HCT116 (cell line): ENCODE measurements around the gene ADAM10. TPM values are rescaled to one million over a fixed set of nuclear protein-coding genes. Genes with fewer than 3 reads are reported as not detected.

Experiments
- ATAC-seq: fragments of 200-7000 bp; cut with Tn5 transposase; 2 replicates; pipeline ENCODE4 v1.9.1; 2020; ENCODE audit warnings: mild to moderate bottlenecking, moderate library complexity
- BruUV-seq: library from RNA; stranded (reverse); fragments of 400-500 nt; replicated peaks from 2 replicates; lab custom pipeline; 2021; lab: Mats Ljungman, UMichigan
- CTCF ChIA-PET: fragments of 300-600 bp; sonication (Branson Sonifier 250); formaldehyde crosslinking; loops from one replicate; lab custom pipeline; 2021; ENCODE audit warnings: antibody characterized with exemption; lab: Charles Lee
- POLR2A ChIA-PET: fragments of 300-600, 350-600 bp; sonication (Branson Sonifier 250); formaldehyde crosslinking; loops from one replicate; lab custom pipeline; 2021; ENCODE audit warnings: antibody characterized with exemption; lab: Charles Lee
- RAD21 ChIA-PET, 2 experiments: fragments of 300-600 bp; sonication (Branson Sonifier 250); formaldehyde crosslinking; loops; one replicate each; lab custom pipeline; 2023; ENCODE audit warnings: low total read pairs in 2 of 2; ENCODE audit not compliant: uncharacterized antibody in 2 of 2, unreplicated experiment in 2 of 2, low non-redundant PET in 1 of 2; lab: Charles Lee
- DNase-seq: peaks from one replicate; pipeline ENCODE4 v3.0.0-alpha.2; 2010; ENCODE audit warnings: low read depth, low spot score
- H2AFZ ChIP-seq: fragments of 200-600 bp; shearing (Covaris generic), sonication (generic); 2 replicates; pipeline ENCODE4 v1.6.1; 2017; ENCODE audit warnings: low read depth, mixed run types, mixed read lengths, antibody characterized with exemption, low read length; ENCODE audit not compliant: poor library complexity, severe bottlenecking
- H3K27ac ChIP-seq: 2 replicates; pipeline ENCODE4 v1.5.1; 2012; ENCODE audit warnings: low read depth, low read length
- H3K27me3 ChIP-seq: fragments of 200-600 bp; sonication (generic); 2 replicates; pipeline ENCODE4 v1.6.1; 2016; ENCODE audit warnings: mixed run types, low read length, mixed read lengths; ENCODE audit not compliant: insufficient read depth
- H3K36me3 ChIP-seq, 2 experiments: fragments of 200-500 bp in 1 of 2; fragments of 200-600 bp in 1 of 2; sonication (Bioruptor generic) in 1 of 2; sonication (generic) in 1 of 2; 2 replicates each; pipeline versions ENCODE4 v1.5.1 to v1.6.1; 2014 to 2016; ENCODE audit warnings: low read length in 2 of 2, inconsistent platforms in 1 of 2, mixed read lengths in 1 of 2, mixed run types in 1 of 2; ENCODE audit not compliant: insufficient read depth in 2 of 2, control insufficient read depth in 1 of 2
- H3K4me1 ChIP-seq, 2 experiments: fragments of 200-600 bp in 1 of 2; sonication (generic) in 1 of 2; 2 replicates each; pipeline versions ENCODE4 v1.5.1 to v1.6.1; 2012 to 2017; ENCODE audit warnings: low read length in 2 of 2, inconsistent platforms in 1 of 2, mild to moderate bottlenecking in 1 of 2, mixed read lengths in 1 of 2, mixed run types in 1 of 2, moderate library complexity in 1 of 2; ENCODE audit not compliant: insufficient read depth in 2 of 2, control insufficient read depth in 1 of 2
- H3K4me2 ChIP-seq: fragments of 200-600 bp; sonication (generic); 2 replicates; pipeline ENCODE4 v1.6.1; 2017; ENCODE audit warnings: mixed run types, low read length, mixed read lengths
- H3K4me3 ChIP-seq, 2 experiments: fragments of 200-600 bp in 1 of 2; sonication (generic) in 1 of 2; replicated peaks in 1 of 2; 2 replicates each; pipeline ENCODE4 v1.5.1; 2011 to 2016; ENCODE audit warnings: low read length in 2 of 2, control low read depth in 1 of 2, low read depth in 1 of 2, mild to moderate bottlenecking in 1 of 2, mixed read lengths in 1 of 2, mixed run types in 1 of 2
- H3K79me2 ChIP-seq: fragments of 200-600 bp; sonication (generic); 2 replicates; pipeline ENCODE4 v1.6.1; 2017; ENCODE audit warnings: mild to moderate bottlenecking, mixed run types, low read length, moderate library complexity, mixed read lengths; ENCODE audit not compliant: insufficient read depth
- H3K9ac ChIP-seq: fragments of 200-600 bp; sonication (generic); 2 replicates; pipeline ENCODE4 v1.6.1; 2016; ENCODE audit warnings: low read length, mixed read lengths
- H3K9me2 ChIP-seq: fragments of 200-600 bp; sonication (generic), shearing (Covaris generic); 2 replicates; pipeline ENCODE4 v1.6.1; 2017; ENCODE audit warnings: mixed run types, mild to moderate bottlenecking, moderate library complexity; ENCODE audit not compliant: insufficient read depth
- H3K9me3 ChIP-seq, 2 experiments: fragments of 200-500 bp in 1 of 2; fragments of 200-600 bp in 1 of 2; sonication (Bioruptor generic) in 1 of 2; sonication (generic) in 1 of 2; 2 replicates each; pipeline ENCODE4 v1.6.1; 2014 to 2017; ENCODE audit warnings: low read length in 2 of 2, mixed read lengths in 2 of 2, inconsistent platforms in 1 of 2, low read depth in 1 of 2, mild to moderate bottlenecking in 1 of 2, mixed run types in 1 of 2, moderate library complexity in 1 of 2; ENCODE audit not compliant: control insufficient read depth in 1 of 2, insufficient read depth in 1 of 2
- H4K20me1 ChIP-seq: fragments of 200-600 bp; sonication (generic), shearing (Covaris generic); 2 replicates; pipeline ENCODE4 v1.6.1; 2017; ENCODE audit warnings: mixed run types, mild to moderate bottlenecking, moderate library complexity; ENCODE audit not compliant: insufficient read depth
- CBX3 ChIP-seq: IDR thresholded peaks from 2 replicates; pipeline ENCODE4 v1.6.1; 2012; ENCODE audit warnings: low read depth
- CEBPB ChIP-seq: IDR thresholded peaks from 2 replicates; pipeline ENCODE4 v1.6.1; 2012; ENCODE audit warnings: low read depth
- CTCF ChIP-seq, 3 experiments: fragments of 200-600 bp in 1 of 3; sonication (generic) in 1 of 3; IDR thresholded peaks in 2 of 3; conservative IDR thresholded peaks in 1 of 3; 2 replicates each; pipeline ENCODE4 v1.5.1; 2012 to 2017; ENCODE audit warnings: low read depth in 2 of 3, low read length in 2 of 3, antibody characterized with exemption in 1 of 3, borderline replicate concordance in 1 of 3, control low read depth in 1 of 3, mild to moderate bottlenecking in 1 of 3, mixed read lengths in 1 of 3, mixed run types in 1 of 3, moderate library complexity in 1 of 3; ENCODE audit not compliant: insufficient read depth in 1 of 3
- EGR1 ChIP-seq: IDR thresholded peaks from 2 replicates; pipeline ENCODE4 v1.6.1; 2012; ENCODE audit warnings: low read depth
- EZH2 ChIP-seq: fragments of 200-600 bp; sonication (generic); IDR thresholded peaks from 2 replicates; pipeline ENCODE4 v1.6.1; 2017; ENCODE audit warnings: antibody characterized with exemption, mixed run types
- EZH2phosphoT487 ChIP-seq: fragments of 200-600 bp; IDR thresholded peaks from 2 replicates; pipeline ENCODE4 v1.6.1; 2018; ENCODE audit warnings: antibody characterized with exemption, borderline replicate concordance
- FOSL1 ChIP-seq: IDR thresholded peaks from 2 replicates; pipeline ENCODE4 v1.6.1; 2012; ENCODE audit warnings: low read depth
- JUND ChIP-seq: IDR thresholded peaks from 2 replicates; pipeline ENCODE4 v1.6.1; 2012
- MAX ChIP-seq: IDR thresholded peaks from 2 replicates; pipeline ENCODE4 v1.6.1; 2012
- POLR2AphosphoS5 ChIP-seq: IDR thresholded peaks from 2 replicates; pipeline ENCODE4 v1.6.1; 2011; ENCODE audit warnings: mild to moderate bottlenecking, low read depth, low read length, moderate library complexity
- RAD21 ChIP-seq: IDR thresholded peaks from 2 replicates; pipeline ENCODE4 v1.6.1; 2012; ENCODE audit warnings: low read depth, mild to moderate bottlenecking
- SIN3A ChIP-seq: IDR thresholded peaks from 2 replicates; pipeline ENCODE4 v1.6.1; 2012; ENCODE audit warnings: low read depth
- YY1 ChIP-seq: IDR thresholded peaks from 2 replicates; pipeline ENCODE4 v1.6.1; 2011; ENCODE audit warnings: low read length, low read depth, moderate library complexity, mild to moderate bottlenecking; ENCODE audit not compliant: insufficient replicate concordance; ENCODE audit errors: extremely low read depth
- ZFX ChIP-seq: fragments of 450-650 bp; IDR thresholded peaks from 2 replicates; pipeline ENCODE4 v1.6.1; 2017
- ZNF274 ChIP-seq: fragments of 200-500 bp; sonication (Bioruptor generic); IDR thresholded peaks from 2 replicates; pipeline ENCODE4 v1.6.1; 2014; ENCODE audit warnings: mild to moderate bottlenecking, low read depth, low read length, inconsistent platforms
- intact Hi-C: fragments of 100-400 bp; cut with micrococcal nuclease; formaldehyde crosslinking; loops from 2 replicates; pipeline ENCODE4 v1.10.0; 2022
- total RNA-seq: library from RNA; stranded (reverse); gene quantifications from one replicate; pipeline ENCODE4 v1.2.1, GENCODE V29; 2021; ENCODE audit not compliant: unreplicated experiment
- TF ChIP-seq, protein P1 (sequence below): IDR thresholded peaks from 2 replicates; pipeline ENCODE4 v1.6.1; 2012; ENCODE audit warnings: low read depth

The ADAM10 gene
- total RNA-seq, 1 experiment from 2014 or later = 158 TPM

DNA sequence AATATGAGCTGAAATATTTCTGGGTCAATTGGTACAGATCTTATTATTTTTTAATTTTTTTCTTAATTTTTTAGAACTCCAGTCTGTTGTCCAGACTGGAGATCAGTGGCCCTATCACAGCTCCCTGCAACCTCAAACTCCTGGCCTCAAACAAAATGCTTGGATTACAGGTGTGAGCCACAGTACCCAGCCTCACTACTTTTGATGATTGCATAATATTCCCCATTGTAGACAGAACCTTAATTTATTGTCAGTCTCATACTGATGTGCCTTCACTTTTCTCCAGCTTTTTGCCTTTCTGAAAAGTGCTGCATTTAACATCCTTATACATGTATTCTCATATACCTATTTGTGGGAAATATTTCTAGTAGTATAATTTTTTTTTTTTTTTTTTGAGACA is 172.8 kb downstream of the ADAM10 start:
- no peaks in the 10 kb centered on the region for H3K36me3 ChIP-seq
- RAD21 ChIA-PET = no interaction called here
- intact Hi-C loops = no loop called here

More for the DNA sequence above, 172.8 kb downstream of the ADAM10 start:
- ChIA-PET CTCF (no interaction called here), POLR2A (no interaction called here)
- Histone ChIP-seq H4K20me1 (no peaks in the 10 kb centered on the region), H3K27me3 (no peaks in the 10 kb centered on the region), H3K27ac (no peak overlapping the region), H3K9me3 (no peaks in the 10 kb centered on the region), H3K9ac (no peak overlapping the region), H3K4me3 (no peak overlapping the region), H3K79me2 (no peaks in the 10 kb centered on the region), H2AFZ (no peak overlapping the region), H3K4me1 (no peaks in the 10 kb centered on the region), H3K4me2 (no peak overlapping the region), H3K9me2 (no peaks in the 10 kb centered on the region)
- no TSS peak for BruUV-seq
- ATAC-seq = no peak
- DNase-seq = no peak
- TF ChIP-seq ZNF274 = no peak
- TF ChIP-seq MAX = no peak
- TF ChIP-seq JUND = no peak
- no peak for TF ChIP-seq YY1
- no peak for TF ChIP-seq SIN3A
- TF ChIP-seq FOSL1 = no peak
- no peak for TF ChIP-seq EZH2phosphoT487
- TF ChIP-seq POLR2AphosphoS5 = no peak
- TF ChIP-seq, protein P1, sequence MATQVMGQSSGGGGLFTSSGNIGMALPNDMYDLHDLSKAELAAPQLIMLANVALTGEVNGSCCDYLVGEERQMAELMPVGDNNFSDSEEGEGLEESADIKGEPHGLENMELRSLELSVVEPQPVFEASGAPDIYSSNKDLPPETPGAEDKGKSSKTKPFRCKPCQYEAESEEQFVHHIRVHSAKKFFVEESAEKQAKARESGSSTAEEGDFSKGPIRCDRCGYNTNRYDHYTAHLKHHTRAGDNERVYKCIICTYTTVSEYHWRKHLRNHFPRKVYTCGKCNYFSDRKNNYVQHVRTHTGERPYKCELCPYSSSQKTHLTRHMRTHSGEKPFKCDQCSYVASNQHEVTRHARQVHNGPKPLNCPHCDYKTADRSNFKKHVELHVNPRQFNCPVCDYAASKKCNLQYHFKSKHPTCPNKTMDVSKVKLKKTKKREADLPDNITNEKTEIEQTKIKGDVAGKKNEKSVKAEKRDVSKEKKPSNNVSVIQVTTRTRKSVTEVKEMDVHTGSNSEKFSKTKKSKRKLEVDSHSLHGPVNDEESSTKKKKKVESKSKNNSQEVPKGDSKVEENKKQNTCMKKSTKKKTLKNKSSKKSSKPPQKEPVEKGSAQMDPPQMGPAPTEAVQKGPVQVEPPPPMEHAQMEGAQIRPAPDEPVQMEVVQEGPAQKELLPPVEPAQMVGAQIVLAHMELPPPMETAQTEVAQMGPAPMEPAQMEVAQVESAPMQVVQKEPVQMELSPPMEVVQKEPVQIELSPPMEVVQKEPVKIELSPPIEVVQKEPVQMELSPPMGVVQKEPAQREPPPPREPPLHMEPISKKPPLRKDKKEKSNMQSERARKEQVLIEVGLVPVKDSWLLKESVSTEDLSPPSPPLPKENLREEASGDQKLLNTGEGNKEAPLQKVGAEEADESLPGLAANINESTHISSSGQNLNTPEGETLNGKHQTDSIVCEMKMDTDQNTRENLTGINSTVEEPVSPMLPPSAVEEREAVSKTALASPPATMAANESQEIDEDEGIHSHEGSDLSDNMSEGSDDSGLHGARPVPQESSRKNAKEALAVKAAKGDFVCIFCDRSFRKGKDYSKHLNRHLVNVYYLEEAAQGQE = no peak
- no peak for TF ChIP-seq EGR1
- no peak for TF ChIP-seq EZH2
- TF ChIP-seq CTCF (IDR thresholded peaks at IDR 0.05 in 2 of 3, conservative IDR thresholded peaks at IDR 0.05 in 1 of 3; ENCODE audit: borderline replicate concordance in 1 of 3, insufficient read depth in 1 of 3, low read depth in 2 of 3, low read length in 2 of 3) = no peak
- no peak for TF ChIP-seq CEBPB
- no peak for TF ChIP-seq ZFX
- no peak for TF ChIP-seq RAD21
- TF ChIP-seq CBX3 = no peak
